T follicular helper cell (primary cell): ENCODE results near the gene REEP1.
A peak's percentile ranks its signal among the peaks of the same experiment; 100 is the strongest.

Source experiments
- DNase-seq: peaks from one replicate; pipeline ENCODE4 v3.0.0-alpha.2; 2020; ENCODE audit warnings: low read depth

Gene REEP1

GRCh38 chr2:86195808-86196387 lies 141.5 kb downstream of the REEP1 start:
- no peak for DNase-seq

- peak; percentile 84 for DNase-seq
Measured at GRCh38 chr2:86195055-86195807, 142.2 kb downstream of the REEP1 start, which contains the start of gene IMMT. IMMT (minus strand) TSS chr2:86195462; CDS start chr2:86195382, 80 bp downstream.

GRCh38 chr2:86194751-86195054 lies 142.7 kb downstream of the REEP1 start:
- DNase-seq: no peak

GRCh38 chr2:86193901-86194567 lies 143.4 kb downstream of the REEP1 start:
- DNase-seq: no peak

- no peak for DNase-seq
Measured at GRCh38 chr2:86189782-86190416, 147.5 kb downstream of the REEP1 start.

GRCh38 chr2:86186431-86186830 lies 151.0 kb downstream of the REEP1 start:
- DNase-seq: no peak

- DNase-seq: no peak
Measured at GRCh38 chr2:86185517-86186212, 151.8 kb downstream of the REEP1 start.

- DNase-seq: no peak
Measured at GRCh38 chr2:86176597-86176996, 160.8 kb downstream of the REEP1 start.

GRCh38 chr2:86175828-86176227 lies 161.6 kb downstream of the REEP1 start:
- no peak for DNase-seq

- DNase-seq: no peak
Measured at GRCh38 chr2:86174445-86174844, 163.0 kb downstream of the REEP1 start.

GRCh38 chr2:86172610-86173009 lies 164.8 kb downstream of the REEP1 start:
- DNase-seq: no peak

GRCh38 chr2:86171295-86171694 lies 166.1 kb downstream of the REEP1 start:
- DNase-seq: no peak

GRCh38 chr2:86170449-86170848 lies 167.0 kb downstream of the REEP1 start:
- DNase-seq: no peak
